Measurements from ENCODE around the gene HSPA12B.
"Not testable (repeated sequence)": the region's sequence is repeated elsewhere in the genome, so short reads cannot be mapped to it uniquely, and the experiment has no call there.

HSPA12B gene

DNA sequence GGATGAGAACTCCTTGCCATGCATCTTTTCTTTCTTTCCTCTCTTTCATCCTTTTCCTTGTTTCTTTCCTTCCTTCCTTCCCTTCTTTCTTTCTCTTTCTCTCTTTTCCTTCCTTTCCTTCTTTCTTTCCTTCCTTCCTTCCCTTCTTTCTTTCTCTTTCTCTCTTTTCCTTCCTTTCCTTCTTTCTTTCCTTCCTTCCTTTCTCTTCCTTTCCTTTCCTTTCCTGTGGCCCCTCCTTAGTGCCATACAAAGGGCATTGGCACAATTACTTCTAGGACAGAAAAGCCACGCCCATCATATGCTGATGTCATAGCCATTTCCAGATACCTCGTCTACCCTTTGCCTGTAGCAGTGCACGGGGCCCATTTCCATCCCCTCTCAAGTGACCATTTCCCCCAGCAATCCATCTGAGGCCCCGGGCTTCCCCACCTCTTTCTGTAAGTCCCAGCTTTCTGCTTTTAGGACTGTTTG lies 56.2 kb downstream of the HSPA12B start:
- no peak for FAIRE-seq

DNA sequence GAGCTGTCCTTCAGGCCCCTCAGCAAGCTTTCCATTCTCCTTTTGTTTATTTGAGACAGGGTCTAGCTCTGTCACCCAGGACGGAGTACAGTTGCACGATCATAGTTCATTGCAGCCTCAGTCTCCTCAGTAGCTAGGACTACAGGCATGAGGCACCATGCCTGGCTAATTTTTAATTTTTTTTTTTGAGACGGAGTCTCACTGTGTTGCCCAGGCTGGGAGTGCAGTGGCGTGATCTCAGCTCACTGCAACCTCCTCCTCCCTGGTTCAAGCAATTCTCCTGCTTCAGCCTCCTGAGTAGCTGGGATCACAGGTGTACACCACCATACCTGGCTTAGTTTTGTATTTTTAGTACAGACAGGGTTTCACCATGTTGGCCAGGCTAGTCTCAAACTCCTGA lies 56.7 kb downstream of the HSPA12B start:
- FAIRE-seq: not testable (repeated sequence)

DNA sequence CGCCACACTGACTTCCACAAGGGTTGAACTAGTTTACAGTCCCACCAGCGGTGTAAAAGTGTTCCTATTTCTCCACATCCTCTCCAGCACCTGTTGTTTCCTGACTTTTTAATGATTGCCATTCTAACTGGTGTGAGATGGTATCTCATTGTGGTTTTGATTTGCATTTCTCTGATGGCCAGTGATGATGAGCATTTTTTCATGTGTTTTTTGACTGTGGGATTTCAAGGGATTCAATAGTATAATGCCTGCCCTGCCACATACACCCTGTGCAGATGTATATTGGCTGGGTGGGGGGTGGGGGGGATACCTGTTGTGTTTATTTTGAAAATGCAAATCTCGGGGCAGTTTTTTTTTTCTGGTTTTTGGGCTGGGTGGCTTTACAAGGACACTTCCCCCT lies 61.7 kb downstream of the HSPA12B start:
- FAIRE-seq: not testable (repeated sequence)

DNA sequence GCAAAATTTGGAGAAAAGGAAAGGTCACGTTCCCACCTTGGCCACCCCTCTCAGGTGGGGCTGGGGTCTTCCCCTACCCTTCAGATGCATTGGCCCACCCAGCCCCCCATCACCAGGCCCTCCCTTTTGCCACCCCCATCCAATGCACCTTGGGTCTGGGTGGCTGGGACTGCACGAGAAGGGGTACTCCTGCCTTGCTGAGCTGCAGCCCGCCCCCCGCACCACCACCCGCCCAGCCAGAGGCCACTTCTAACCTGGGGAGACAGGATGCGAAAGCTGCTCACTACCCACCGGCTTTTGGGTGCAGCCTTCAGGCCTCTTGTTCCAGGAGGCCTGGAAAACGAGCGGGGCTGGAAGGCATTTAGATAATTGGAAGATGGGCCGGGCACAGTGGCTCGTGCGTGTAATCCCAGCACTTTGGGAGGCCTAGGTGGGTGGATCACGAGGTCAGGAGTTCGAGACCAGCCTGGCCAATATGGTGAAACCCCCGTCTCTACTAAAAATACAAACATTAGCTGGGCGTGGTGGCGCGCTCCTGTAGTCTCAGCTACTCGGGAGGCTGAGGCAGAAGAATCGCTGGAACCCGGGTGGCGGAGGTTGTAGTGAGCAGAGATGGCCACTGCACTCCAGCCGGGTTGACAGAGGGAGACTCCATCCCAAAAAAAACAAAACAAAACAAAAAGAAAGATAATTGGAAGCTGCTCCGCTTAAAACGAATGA lies 62.4 kb downstream of the HSPA12B start:
- no peak for FAIRE-seq

DNA sequence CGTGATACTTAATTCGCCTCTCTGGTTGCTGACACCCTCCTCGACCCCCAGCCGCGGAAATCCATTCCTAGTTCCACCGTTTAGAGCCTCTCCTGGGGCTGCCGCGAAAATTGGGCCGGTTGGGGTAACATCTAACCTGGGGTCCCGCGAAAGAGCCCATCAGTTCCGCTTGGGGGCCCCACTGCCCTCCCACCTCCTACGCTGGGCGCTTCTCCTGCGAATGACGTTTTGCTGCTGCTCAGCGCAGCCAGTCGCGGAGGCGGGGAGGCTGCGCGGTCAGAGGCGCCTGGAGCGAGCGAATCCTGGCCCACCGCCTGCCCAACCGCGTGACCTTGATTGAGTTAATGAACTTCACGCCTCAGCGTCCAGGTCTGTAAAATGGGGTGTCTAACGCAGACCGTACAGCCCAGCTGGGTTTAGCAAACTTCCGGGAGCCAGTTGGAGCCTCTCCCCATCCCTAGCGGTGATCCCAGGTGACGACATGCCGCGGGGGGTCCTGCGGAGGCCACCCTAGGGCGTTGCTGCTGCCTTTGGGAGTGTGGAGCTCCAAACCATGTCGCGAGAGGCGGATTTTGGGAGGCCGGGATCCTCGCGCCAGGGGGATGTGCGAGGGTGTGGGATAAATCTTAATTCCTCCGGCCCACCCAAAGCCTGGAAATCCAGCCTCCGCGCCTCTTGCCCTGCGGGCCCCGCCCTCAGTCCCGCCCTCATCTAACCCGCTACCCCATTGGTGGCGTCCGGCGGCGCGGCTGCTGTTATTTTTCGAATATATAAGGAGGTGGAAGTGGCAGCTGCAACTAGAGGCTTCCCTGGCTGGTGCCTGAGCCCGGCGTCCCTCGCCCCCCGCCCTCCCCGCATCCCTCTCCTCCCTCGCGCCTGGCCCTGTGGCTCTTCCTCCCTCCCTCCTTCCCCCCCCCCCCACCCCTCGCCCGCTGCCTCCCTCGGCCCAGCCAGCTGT lies 63.3 kb downstream of the HSPA12B start, which contains the start of gene CDC25B:
CDC25B (plus strand) TSS at position 800 of the 958 bp plus-strand sequence. CDS start 222 bp downstream, outside the sequence.
- no peak for FAIRE-seq

DNA sequence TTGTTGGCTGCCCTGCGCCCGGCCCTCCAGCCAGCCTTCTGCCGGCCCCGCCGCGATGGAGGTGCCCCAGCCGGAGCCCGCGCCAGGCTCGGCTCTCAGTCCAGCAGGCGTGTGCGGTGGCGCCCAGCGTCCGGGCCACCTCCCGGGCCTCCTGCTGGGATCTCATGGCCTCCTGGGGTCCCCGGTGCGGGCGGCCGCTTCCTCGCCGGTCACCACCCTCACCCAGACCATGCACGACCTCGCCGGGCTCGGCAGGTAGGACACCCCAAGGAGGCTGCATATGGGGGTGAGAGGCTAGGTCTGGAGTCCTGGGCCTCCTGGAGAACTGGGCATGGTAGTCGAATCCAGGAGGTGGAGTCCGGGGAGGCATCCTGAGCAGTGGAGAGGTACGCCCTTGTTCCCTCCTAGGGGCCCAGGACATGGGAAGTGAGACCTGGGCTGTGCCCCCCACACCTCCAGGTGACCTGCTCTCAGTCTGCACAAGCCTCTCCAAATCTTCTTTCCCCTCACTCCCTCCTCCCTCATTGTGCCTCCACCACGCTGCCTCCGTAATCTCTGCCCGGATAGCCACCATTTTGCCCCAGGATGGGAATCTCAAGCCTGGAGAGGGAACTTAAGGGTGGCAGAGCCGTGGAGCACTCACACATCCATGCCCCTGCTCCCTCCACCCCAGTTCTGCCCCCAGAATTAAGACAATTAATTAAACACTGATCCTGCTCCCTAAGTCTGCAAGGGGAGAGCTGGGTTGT lies 64.2 kb downstream of the HSPA12B start:
- FAIRE-seq: no peak

DNA sequence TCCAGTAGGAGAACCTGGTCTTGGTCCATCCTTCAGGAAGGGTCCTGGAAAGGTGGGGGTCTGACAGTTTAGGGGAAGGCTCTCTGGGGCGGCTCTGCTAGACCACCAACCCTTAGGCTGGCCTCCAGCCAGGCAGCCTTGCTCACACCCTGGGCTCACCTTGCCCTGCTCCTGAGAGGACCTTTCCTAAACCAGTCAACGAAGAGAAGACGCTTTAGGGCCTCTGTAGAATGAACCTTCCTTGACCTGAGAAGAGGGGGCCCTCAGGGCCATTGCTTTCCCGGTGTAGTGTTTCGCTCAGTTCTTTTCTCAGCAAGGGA lies 64.7 kb downstream of the HSPA12B start:
- FAIRE-seq: no peak

DNA sequence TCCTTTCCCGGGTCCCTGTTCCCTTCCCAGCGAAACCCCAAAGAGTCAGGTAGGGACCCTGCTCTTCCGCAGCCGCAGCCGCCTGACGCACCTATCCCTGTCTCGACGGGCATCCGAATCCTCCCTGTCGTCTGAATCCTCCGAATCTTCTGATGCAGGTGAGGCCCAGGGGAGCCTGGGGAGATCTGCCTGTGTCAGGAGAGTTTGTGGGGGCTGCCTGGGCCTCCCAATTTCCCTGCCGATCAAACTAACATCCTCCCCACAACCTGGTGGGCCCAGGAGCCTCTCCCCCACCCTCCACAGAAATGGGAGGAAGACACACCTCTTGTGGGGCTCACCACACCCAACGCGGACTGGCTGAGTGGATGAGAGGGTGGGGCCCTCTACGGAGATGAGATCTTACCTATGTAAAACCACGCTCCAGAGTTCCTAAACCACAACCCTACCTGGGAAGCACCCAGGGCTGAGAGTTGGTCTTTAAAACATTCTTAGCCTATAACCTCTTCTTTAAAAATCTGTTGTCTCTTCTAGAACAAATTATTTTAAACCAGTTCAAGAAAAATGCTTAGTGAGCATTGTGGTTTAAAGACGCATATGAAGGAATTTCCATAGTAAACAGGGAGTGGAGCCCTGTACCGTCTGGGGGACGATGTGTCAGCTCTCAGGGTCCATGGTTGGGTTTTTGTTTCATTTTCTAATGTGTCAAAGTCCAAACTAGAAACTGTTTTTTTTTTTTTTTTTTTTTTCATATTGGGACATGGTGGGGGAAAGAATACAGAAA lies 65.3 kb downstream of the HSPA12B start:
- FAIRE-seq: no peak

DNA sequence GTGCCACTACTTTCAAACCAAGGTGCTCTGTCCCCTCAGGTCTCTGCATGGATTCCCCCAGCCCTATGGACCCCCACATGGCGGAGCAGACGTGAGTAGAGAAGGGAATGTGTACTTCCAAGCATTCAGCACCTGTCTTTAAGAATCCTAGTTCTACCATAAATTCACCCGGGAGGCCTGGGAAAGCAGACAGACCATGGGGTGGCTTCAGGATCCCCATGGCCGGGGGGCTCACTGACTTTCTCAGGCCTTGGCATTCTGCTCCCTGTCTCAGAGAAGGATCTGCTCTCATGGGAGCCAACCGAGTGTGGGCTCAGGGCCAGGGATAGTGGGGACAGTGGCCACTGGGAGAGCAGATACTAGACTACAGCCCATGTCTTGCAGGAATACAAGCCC lies 65.9 kb downstream of the HSPA12B start:
- FAIRE-seq: no peak

DNA sequence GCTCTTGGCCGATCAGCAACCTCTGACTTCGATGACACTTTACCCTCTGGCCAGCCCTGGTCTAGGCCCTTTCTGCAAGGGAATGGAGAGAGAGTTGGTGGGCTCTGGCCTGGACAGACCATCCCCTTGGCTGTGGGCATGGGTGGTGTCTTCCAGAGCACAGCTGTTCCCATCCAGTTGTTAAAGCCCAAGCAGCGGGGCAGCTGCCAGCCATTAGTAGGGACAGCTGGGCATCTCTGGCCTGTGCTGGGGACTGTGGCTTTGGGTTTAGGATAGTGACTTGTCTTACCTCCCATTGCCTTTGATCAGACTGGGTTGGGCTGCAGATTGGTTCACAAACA lies 66.4 kb downstream of the HSPA12B start:
- FAIRE-seq: no peak

DNA sequence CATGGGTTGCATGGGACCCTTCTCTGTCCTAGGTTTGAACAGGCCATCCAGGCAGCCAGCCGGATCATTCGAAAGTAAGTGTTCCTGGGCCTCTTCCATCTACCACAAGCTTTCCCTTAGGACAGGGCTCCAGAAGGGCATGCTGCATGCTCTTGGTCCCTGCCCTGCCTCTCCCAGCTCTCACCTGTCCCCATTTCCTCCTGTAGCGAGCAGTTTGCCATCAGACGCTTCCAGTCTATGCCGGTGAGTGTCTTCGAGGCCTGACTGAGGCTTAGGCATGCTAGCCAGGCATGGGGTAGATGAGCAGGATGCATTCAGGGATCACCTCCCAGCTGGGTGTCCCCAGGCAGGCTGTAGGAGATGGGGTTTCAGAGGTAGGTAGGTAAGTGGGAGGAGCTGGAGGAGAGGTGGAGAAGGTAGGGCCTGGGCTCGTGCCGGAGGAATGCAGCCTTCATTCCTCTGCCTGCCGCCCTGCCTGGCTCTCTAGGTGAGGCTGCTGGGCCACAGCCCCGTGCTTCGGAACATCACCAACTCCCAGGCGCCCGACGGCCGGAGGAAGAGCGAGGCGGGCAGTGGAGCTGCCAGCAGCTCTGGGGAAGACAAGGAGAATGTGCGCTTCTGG lies 67.9 kb downstream of the HSPA12B start:
- no peak for FAIRE-seq

DNA sequence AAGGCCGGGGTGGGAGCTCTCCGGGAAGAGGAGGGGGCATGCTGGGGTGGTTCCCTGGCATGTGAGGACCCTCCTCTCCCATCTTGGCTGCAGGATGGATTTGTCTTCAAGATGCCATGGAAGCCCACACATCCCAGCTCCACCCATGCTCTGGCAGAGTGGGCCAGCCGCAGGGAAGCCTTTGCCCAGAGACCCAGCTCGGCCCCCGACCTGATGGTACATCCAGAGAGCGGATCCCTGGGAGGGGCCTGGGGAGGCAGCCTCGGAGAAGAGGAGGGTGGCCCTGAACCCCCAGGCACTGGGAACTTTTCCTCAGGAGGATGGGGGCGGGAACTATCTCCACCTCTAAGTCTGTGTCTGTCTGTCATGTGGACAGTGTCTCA lies 68.4 kb downstream of the HSPA12B start:
- FAIRE-seq: no peak

DNA sequence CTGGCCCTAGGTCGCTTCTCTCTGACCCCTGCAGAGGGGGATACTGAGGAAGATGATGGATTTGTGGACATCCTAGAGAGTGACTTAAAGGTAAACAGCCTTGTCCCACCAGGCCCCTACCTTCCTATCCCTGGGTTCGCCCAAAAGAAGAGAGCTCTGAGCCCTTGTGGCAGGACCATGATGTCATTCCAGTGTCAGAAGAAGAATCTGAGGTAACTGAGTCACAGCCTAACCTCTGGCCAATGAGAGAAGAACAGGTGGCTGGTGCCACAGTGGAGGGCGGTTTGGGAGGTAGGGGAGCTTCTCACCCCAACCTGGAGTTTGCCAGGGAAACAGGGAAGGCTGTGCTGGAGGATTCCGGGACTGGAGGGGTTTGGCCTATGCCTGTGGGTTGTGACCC lies 68.8 kb downstream of the HSPA12B start:
- no peak for FAIRE-seq

DNA sequence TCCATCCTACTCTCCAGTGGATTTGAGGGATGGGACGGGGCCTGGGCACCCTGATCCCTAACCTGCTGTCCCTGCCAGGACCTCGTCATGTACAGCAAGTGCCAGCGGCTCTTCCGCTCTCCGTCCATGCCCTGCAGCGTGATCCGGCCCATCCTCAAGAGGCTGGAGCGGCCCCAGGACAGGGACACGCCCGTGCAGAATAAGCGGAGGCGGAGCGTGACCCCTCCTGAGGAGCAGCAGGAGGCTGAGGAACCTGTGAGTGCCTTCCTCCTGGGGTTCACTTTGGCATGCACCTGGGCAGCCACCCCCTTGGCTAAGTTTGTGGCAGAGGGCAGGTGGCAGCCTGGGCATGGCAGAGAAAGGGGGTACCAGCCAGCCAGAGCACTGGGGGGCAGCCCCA lies 69.4 kb downstream of the HSPA12B start:
- FAIRE-seq: no peak
